Epithelial cell of proximal tubule (primary cell): ENCODE results near the gene NEFH. TPM values are rescaled to one million over a fixed set of nuclear protein-coding genes. Genes with fewer than 3 reads are reported as not detected.

Experiments
- DNase-seq: peaks from one replicate; pipeline ENCODE4 v3.0.0-alpha.2; 2011; ENCODE audit warnings: low read depth
- H3K4me3 ChIP-seq: 2 replicates; pipeline ENCODE4 v1.5.1; 2011; ENCODE audit warnings: low read depth, mild to moderate bottlenecking, low read length
- total RNA-seq: library from RNA; depleted of rRNA; stranded (reverse); fragments of >200 nt; gene quantifications from 2 replicates; pipeline ENCODE4 v1.2.3, GENCODE V29; 2015
- TF ChIP-seq, protein P1 (sequence below): conservative IDR thresholded peaks from 2 replicates; pipeline ENCODE4 v1.5.1; 2012; ENCODE audit warnings: low read depth, mild to moderate bottlenecking, low read length

The NEFH gene
- total RNA-seq, 1 donor from 2014 or later = 3.4 TPM

DNA sequence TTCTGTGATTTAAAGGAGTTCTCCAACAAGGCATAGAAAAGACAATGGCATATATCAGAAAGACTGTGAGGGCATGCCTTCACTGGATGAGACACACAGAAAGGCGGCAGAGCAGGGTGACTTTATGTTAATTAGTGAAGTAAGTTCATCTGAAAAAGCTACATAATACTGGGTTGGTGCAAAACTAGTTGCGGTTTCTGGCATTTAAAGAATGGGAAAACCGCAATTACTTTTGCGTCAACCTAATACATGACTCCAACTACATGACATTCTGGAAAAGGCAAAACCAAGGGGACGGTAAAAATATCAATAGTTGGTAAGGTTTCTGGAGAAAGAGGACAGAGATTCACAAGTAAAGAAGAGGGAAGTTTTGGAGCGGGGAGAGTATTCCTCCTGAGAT, 36.6 kb upstream of the NEFH start:
- TF ChIP-seq, protein P1, sequence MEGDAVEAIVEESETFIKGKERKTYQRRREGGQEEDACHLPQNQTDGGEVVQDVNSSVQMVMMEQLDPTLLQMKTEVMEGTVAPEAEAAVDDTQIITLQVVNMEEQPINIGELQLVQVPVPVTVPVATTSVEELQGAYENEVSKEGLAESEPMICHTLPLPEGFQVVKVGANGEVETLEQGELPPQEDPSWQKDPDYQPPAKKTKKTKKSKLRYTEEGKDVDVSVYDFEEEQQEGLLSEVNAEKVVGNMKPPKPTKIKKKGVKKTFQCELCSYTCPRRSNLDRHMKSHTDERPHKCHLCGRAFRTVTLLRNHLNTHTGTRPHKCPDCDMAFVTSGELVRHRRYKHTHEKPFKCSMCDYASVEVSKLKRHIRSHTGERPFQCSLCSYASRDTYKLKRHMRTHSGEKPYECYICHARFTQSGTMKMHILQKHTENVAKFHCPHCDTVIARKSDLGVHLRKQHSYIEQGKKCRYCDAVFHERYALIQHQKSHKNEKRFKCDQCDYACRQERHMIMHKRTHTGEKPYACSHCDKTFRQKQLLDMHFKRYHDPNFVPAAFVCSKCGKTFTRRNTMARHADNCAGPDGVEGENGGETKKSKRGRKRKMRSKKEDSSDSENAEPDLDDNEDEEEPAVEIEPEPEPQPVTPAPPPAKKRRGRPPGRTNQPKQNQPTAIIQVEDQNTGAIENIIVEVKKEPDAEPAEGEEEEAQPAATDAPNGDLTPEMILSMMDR = no peak
- H3K4me3 ChIP-seq = no peak overlapping the region
- no peak for DNase-seq

DNA sequence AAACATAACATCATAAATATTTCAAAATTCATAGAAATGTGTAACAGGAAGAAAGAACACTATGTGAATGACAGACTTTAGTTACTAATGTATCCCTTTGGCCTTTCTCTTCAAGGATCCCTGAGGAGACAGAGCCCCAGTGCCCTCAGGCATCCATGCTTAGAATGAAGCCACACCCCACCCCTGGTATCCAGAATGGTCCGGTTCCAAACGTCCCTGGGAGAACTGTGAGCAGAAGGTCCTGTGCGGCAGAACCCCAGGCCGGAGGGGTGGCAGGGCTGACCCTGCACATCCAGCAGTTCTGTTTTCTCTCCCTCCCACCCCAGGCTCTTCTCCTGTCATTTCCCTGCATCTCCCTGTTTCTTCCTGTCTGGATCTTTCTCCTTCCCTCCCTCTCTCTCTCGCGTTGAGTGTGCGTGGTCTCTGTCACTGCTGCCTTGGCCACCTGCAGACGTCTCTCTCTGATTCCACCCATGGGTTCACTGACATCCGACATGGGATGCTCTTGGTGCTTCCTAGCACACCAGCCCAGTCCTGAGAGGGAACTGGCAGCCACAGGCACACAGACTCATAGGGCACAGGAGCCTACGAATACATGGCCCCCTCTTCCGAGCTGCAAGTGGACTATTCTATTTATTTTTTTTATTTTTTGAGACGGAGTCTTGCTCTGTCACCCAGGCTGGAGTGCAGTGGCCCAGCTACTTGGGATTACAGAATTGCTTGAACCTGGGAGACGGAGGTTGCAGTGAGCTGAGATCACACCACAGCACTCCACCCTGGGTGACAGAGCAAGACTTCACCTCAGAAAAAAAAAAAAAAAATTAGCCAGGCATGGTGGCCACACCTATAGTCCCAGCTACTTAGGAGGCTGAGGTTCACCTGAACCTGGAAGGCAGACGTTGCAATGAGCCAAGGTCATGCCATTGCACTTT, 35.9 kb upstream of the NEFH start:
- TF ChIP-seq, protein P1 = no peak
- no peak overlapping the region for H3K4me3 ChIP-seq
- DNase-seq = no peak

DNA sequence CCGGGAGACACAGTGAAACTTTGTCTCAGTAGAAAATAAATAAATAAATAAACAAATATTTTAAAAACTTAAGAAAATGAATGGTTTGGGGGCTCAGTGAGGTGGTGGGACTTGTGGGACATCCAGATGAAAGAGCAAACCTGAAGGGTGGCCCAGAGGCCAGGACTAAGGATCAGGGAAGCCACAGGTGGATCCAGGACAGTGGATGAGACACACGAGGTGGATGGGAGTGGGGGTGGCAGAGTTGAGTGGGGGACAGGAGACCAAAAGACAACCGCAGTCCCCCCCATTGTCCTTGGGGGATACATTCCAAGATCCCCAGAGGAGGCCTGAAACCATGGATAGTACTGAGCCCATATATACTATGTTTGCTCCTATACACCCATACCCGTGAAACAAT, 34.5 kb upstream of the NEFH start:
- TF ChIP-seq, protein P1 = no peak
- no peak for DNase-seq
- H3K4me3 ChIP-seq = no peak overlapping the region

DNA sequence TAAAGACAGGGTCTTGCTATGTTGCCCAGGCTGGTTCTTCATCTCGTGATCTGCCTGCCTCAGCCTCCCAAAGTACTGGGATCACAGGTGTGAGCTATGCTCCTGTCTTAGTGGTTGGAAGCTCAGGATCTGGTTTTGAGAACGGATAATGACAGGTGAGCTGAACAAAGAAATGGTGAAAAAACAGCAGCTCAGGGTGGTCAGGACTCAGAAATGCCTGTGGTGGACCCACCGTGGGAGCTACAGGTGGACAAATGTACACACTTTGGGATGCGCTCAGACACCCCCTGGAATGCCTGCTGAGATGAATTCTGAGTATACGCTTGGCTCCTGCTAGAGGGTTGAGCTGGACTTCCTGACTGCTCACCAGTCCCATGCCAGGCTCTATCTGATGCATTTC, 32.1 kb upstream of the NEFH start:
- TF ChIP-seq, protein P1 = no peak

DNA sequence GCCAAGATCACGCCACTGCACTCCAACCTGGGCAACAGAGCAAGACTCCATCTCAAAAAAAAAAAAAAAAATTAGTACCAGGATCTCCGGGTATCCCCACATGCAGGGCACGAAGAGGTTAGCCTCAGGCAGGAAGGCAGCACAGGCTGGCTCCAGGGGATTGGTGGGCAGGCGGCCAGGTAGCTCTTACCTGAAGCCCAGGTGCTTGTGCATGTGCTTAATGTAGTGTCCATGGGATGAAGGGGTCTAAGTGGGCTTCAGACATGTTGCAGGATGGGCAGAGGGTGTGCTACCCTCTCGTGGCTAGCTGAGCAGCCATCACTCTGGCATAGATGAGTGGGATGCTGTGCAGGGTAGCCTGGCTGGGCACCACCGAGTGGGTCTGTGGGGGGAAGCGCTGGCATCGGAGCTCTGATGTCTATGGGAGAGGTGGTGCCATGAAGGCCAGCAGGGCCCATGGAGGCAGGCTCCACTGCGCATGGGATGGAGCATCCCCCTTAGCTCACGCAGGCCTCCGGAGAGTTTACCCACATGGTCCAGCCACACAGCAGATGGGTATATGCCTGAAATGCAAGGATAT, 30.6 kb upstream of the NEFH start:
- DNase-seq = no peak
- TF ChIP-seq, protein P1 = no peak
- H3K4me3 ChIP-seq = no peak overlapping the region

More for the DNA sequence above, 32.1 kb upstream of the NEFH start:
- H3K4me3 ChIP-seq = no peak overlapping the region
- no peak for DNase-seq

DNA sequence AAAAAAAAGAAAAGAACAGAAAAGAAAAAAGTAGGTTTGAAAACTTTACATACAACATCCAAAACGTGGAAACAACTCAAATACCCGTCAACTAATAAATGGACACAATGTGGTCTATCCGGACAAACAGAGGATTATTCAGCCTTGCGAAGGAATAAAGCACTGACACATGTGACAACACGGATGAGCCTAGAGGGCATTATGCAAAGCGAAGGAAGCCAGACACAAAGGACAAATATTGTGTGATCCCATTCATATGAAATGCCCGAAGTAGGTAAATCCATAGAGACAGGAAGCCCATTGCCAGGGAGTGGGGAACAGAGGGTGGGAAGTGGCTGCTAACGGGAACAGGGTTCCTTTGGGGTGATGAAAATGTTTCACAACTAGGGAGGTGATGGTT, 29.8 kb upstream of the NEFH start:
- DNase-seq = no peak
- H3K4me3 ChIP-seq = no peak overlapping the region
- TF ChIP-seq, protein P1 = no peak
